ENCODE data around the gene ZNF266. TPM values are rescaled to one million over a fixed set of nuclear protein-coding genes. Genes with fewer than 3 reads are reported as not detected.

Gene ZNF266
- total RNA-seq, 1 experiment from 2014 or later: 14.7 TPM

DNA sequence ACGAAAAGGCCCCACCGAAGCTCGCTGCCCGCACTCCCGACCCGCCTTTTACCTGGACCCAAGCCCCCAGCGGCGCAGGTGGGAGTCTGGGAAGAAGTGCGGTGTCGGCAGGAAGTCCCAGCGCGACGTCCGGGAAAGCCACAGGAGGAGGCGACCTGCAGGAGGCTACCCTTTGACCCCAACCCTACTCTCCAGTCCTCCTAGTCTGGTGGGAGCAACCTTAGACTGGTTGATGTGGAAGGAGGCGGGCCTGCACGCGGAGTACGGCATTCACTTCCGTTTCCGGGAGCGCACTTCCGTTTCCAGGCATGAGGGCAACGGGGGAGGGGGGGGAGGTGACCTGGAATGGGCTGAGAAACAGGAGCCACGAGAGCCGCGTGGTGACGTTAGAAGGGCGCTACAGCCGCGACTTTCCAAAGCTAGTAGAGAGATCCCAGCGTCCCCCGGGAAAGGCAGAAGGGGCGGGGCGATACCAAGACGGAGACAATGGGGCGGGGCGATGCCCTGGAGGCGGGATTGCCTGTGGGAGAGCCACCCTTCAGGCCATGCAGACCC, 28.5 kb downstream of the ZNF266 start:
- no CpG with 5 or more reads among the region's 39 CpGs for WGBS (ENCODE audit: extremely low coverage, insufficient read length, low lambda C conversion rate)
- H3K4me1 ChIP-seq (ENCODE audit: insufficient read depth, low read length): no peaks in the 10 kb centered on the region
- H3K9ac ChIP-seq (ENCODE audit: extremely low read depth, insufficient read length, low read length): no peak overlapping the region
- H3K27me3 Mint-ChIP-seq (ENCODE audit: low read depth): peaks cover 5% of the 10 kb centered on the region
- H3K27me3 ChIP-seq (ENCODE audit: insufficient read depth, low read length): no peaks in the 10 kb centered on the region
- H3K79me2 ChIP-seq (ENCODE audit: insufficient read depth, low read length): no peaks in the 10 kb centered on the region
- no peaks in the 10 kb centered on the region for H3K23me2 ChIP-seq (ENCODE audit: insufficient read length, low read depth, low read length, poor library complexity, severe bottlenecking)
- no peak overlapping the region for H3T11ph ChIP-seq (ENCODE audit: low read length)
- H2BK20ac ChIP-seq (ENCODE audit: low read depth, low read length, poor library complexity, severe bottlenecking): no peak overlapping the region
- H2BK5ac ChIP-seq (ENCODE audit: insufficient read length, low read length): no peak overlapping the region
- no peaks in the 10 kb centered on the region for H3K4me1 Mint-ChIP-seq
- no peak overlapping the region for H3K4ac ChIP-seq (ENCODE audit: low read depth, low read length)
- no peak overlapping the region for H3K4me2 ChIP-seq (ENCODE audit: insufficient read depth, insufficient read length, low read length)
- H3K9me3 Mint-ChIP-seq: peaks cover 84% of the 10 kb centered on the region in 2 experiments
- H3K4me3 Mint-ChIP-seq: no peak overlapping the region
- no peaks in the 10 kb centered on the region for H3K79me1 ChIP-seq (ENCODE audit: insufficient read depth, low read depth, low read length, poor library complexity, severe bottlenecking)
- H2AFZ ChIP-seq (ENCODE audit: low read length): no peak overlapping the region
- H3K27ac Mint-ChIP-seq: no peak overlapping the region
- H2BK120ac ChIP-seq (ENCODE audit: low read depth, low read length, poor library complexity, severe bottlenecking): no peak overlapping the region
- no peak overlapping the region for H3K27ac ChIP-seq (ENCODE audit: insufficient read length, low read depth, low read length)
- H2AK5ac ChIP-seq (ENCODE audit: insufficient read length, low read length): no peak overlapping the region
- peaks cover 63% of the 10 kb centered on the region for H3K9me3 ChIP-seq (ENCODE audit: control insufficient read depth, low read depth, low read length)
- DNase-seq: no peak
- no peak overlapping the region for H3K56ac ChIP-seq (ENCODE audit: insufficient read length, low read depth, low read length)
- no peak overlapping the region for H2BK12ac ChIP-seq (ENCODE audit: insufficient read length, low read depth, low read length)
- H4K8ac ChIP-seq (replicated peaks; ENCODE audit: insufficient read length, low read depth, low read length): no peak overlapping the region
- TF ChIP-seq, protein P1, sequence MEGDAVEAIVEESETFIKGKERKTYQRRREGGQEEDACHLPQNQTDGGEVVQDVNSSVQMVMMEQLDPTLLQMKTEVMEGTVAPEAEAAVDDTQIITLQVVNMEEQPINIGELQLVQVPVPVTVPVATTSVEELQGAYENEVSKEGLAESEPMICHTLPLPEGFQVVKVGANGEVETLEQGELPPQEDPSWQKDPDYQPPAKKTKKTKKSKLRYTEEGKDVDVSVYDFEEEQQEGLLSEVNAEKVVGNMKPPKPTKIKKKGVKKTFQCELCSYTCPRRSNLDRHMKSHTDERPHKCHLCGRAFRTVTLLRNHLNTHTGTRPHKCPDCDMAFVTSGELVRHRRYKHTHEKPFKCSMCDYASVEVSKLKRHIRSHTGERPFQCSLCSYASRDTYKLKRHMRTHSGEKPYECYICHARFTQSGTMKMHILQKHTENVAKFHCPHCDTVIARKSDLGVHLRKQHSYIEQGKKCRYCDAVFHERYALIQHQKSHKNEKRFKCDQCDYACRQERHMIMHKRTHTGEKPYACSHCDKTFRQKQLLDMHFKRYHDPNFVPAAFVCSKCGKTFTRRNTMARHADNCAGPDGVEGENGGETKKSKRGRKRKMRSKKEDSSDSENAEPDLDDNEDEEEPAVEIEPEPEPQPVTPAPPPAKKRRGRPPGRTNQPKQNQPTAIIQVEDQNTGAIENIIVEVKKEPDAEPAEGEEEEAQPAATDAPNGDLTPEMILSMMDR (conservative IDR thresholded peaks at IDR 0.05): no peak
- H2BK15ac ChIP-seq (ENCODE audit: low read depth, low read length): no peak overlapping the region
- H4K5ac ChIP-seq (ENCODE audit: insufficient read length, low read depth, low read length): no peak overlapping the region
- no peak overlapping the region for H3K14ac ChIP-seq (ENCODE audit: insufficient read depth, low read length)
- no peaks in the 10 kb centered on the region for H4K20me1 ChIP-seq (ENCODE audit: control insufficient read depth, insufficient read depth, insufficient read length)
- H3K36me3 Mint-ChIP-seq (ENCODE audit: insufficient read depth in 1 of 3, low read depth in 3 of 3): peaks cover 16 to 39% (median 22%) of the 10 kb centered on the region in 3 experiments
- H4K91ac ChIP-seq (ENCODE audit: insufficient read length, low read depth, low read length): no peak overlapping the region
- H3K18ac ChIP-seq (ENCODE audit: insufficient read length, low read depth, low read length): no peak overlapping the region
- no peak overlapping the region for H3K23ac ChIP-seq (ENCODE audit: insufficient read length, low read depth, low read length)

All from H9 (cell line).